Measurements from ENCODE around the gene OR8G1.
"Not testable (repeated sequence)": the region's sequence is repeated elsewhere in the genome, so short reads cannot be mapped to it uniquely, and the experiment has no call there.

OR8G1 gene

DNA sequence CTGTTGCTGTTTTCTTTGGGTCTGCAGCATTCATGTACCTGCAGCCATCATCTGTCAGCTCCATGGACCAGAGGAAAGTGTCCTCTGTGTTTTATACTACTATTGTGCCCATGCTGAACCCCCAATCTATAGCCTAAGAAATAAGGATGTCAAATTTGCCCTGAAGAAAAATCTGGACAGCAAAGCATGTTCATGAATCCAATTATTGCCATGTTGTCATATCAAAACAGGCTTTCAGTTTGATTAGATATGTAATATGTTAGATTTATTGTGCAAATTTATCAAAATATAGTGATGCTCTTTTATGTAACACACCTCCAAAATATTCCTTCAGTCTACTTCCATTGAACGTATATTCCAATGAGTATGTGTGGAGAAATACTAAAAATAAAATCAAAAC is 15.4 kb upstream of the OR8G1 start:
- Histone ChIP-seq H3K4me3 (no peak overlapping the region), H3K27ac (no peak overlapping the region)

GRCh38 chr11:124233376-124233775 is 7.5 kb upstream of the OR8G1 start:
- no peak overlapping the region for H3K4me3 ChIP-seq
- H3K27ac ChIP-seq = no peak overlapping the region

- no peak overlapping the region for H3K4me3 ChIP-seq
- no peak overlapping the region for H3K27ac ChIP-seq
These were observed 2.4 kb upstream of the OR8G1 start for GRCh38 chr11:124238512-124238911.

DNA sequence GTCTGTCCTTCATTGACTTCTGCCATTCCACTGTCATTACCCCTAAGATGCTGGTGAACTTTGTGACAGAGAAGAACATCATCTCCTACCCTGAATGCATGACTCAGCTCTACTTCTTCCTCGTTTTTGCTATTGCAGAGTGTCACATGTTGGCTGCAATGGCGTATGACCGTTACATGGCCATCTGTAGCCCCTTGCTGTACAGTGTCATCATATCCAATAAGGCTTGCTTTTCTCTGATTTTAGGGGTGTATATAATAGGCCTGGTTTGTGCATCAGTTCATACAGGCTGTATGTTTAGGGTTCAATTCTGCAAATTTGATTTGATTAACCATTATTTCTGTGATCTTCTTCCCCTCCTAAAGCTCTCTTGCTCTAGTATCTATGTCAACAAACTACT is 9.0 kb downstream of the OR8G1 start:
- H3K27ac ChIP-seq, H3K4me3 ChIP-seq: not testable (repeated sequence)

DNA sequence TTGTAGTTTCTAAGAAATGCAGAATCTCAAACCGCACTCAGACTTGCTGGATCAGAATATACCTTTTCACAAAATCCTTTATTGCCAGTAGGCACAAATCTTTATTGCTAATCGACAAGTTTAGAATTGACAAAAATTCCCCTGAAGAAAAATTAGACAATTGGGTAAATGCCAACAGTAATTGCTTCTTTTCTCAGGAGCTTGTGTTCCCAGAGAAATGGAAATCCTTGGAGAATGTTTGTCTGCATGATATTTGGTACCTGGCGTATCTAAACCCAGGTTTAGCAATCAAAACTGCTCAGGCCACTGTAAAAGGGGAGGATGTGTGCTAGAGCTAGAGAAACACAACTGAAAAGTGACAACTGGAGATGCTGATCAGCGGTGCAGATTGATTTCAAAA is 15.2 kb downstream of the OR8G1 start, which contains the start of gene OR8G5:
Gene OR8G5, plus strand, starts transcription at position 301 of the 400 bp plus-strand sequence. CDS start 8,556 bp downstream, outside the sequence.
- no peak within 1 kb of the TSS for H3K27ac ChIP-seq

GRCh38 chr11:124265041-124265440 is 24.1 kb downstream of the OR8G1 start:
- not testable (repeated sequence) for H3K4me3 ChIP-seq, H3K27ac ChIP-seq

More for the DNA sequence above, 15.2 kb downstream of the OR8G1 start, which contains the start of gene OR8G5:
- H3K4me3 ChIP-seq = no peak within 1 kb of the TSS

DNA sequence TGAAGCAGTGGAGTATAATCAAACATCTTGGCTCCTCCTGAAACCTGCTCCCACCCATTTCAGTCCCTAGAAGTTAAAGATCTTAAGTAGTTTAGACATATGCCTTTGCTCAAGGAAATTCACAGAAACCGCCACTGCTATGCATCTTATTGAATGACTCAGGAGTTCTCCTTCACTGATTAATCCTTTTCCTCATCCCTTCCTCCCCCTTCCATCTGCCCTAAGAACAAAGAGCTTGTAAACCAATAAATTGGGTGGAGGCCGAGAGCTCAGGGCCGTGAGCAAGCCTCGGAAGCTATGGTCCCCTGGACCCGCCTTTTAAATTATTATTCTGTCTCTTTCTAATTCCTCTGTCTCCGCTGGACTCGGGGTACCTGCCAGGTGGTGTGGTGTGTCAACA is 30.0 kb downstream of the OR8G1 start:
- not testable (repeated sequence) for H3K4me3 ChIP-seq, H3K27ac ChIP-seq

- no peak overlapping the region for H3K4me3 ChIP-seq
- H3K27ac ChIP-seq = no peak overlapping the region
These were observed 33.1 kb downstream of the OR8G1 start for GRCh38 chr11:124274000-124274399.

DNA sequence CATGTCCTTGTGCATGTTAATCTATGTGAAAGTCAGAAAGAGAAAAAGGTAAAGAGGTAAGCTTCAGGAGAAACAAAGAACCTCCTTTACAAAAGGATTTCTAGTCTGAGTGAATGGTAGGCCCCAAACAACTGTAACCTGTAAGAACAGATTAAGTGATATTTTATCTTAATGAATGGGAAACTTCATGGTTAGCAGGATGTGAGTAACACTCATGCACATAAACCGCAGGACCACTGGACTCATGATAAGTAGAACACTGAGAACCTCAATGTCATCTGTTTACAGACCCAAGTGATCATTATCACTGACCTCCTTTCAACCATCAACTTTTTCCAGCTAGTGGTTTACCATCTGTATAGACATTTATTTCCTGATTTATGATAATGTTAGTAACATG is 35.2 kb downstream of the OR8G1 start:
- no peak overlapping the region for H3K27ac ChIP-seq
- no peak overlapping the region for H3K4me3 ChIP-seq

GRCh38 chr11:124277207-124277606 is 36.3 kb downstream of the OR8G1 start:
- H3K27ac ChIP-seq = peak overlapping the region in 1 of 21 experiments; percentile 18
- no peak overlapping the region for H3K4me3 ChIP-seq

GRCh38 chr11:124277804-124278203 is 36.9 kb downstream of the OR8G1 start:
- H3K4me3 ChIP-seq = no peak overlapping the region
- H3K27ac ChIP-seq = no peak overlapping the region

DNA sequence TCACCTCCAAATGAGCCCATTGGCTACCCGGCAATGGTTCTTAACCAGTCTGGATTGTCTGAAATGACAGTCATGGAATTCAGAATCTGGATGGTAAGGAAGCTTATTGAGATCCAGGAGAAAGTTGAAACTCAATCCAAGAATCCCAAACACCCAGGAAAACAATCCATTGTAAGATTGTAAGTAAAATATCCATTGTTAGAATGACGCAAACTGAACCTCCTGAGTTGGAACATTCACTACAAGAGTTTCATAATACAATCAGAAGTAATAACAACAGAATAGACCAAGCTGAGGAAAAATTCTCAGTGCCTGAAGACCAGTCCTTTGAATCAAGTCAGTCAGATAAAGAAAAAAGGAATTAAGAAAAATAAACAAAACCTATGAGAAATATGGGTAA is 37.4 kb downstream of the OR8G1 start:
- no peak overlapping the region for H3K27ac ChIP-seq

GRCh38 chr11:124285610-124286344 is 44.9 kb downstream of the OR8G1 start:
- H3K27ac ChIP-seq = peak overlapping the region in 1 of 21 experiments; percentile 11
- no peak overlapping the region for H3K4me3 ChIP-seq

More for the DNA sequence above, 37.4 kb downstream of the OR8G1 start:
- no peak overlapping the region for H3K4me3 ChIP-seq

DNA sequence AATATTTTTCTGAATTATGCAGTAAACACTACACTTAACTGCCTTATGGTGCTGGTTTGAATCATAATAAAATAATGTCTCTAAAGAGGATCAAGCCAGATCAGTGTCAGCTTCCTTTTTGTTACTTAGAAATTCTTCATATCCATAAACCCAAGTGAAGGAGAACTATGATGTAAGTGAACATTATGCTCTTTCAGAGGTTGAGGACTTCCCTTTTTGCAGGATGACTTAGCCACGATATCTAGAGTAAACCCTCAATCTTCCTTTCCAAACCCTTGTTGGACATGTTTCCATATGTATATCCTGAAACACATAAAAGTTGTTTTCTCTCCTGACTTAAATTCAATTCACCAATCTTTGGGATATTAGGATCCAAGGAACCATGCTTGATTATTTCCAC is 53.8 kb downstream of the OR8G1 start:
- Histone ChIP-seq H3K4me3 (no peak overlapping the region), H3K27ac (no peak overlapping the region)

DNA sequence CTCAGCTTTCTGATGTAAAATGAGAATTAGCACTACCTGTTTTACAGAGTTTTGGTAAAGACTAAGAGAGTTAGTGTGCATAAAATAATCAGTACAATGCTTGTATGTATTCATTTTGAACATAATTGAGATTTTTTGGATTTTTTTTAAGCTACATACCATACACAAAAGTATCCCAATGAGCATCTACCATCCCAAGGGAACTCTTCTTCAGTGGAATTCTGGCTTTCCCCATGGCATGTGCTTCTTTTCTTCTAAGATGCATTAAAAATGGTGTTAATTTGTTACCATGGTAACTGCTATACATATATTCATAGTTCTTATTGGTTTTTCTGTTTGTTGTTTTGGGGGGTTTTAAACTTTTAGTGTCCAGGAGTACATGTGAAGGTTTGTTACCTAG is 55.1 kb downstream of the OR8G1 start:
- H3K27ac ChIP-seq = no peak overlapping the region
- no peak overlapping the region for H3K4me3 ChIP-seq

- no peak overlapping the region for H3K27ac ChIP-seq
- no peak overlapping the region for H3K4me3 ChIP-seq
These were observed 57.0 kb downstream of the OR8G1 start for GRCh38 chr11:124297921-124298320.

DNA sequence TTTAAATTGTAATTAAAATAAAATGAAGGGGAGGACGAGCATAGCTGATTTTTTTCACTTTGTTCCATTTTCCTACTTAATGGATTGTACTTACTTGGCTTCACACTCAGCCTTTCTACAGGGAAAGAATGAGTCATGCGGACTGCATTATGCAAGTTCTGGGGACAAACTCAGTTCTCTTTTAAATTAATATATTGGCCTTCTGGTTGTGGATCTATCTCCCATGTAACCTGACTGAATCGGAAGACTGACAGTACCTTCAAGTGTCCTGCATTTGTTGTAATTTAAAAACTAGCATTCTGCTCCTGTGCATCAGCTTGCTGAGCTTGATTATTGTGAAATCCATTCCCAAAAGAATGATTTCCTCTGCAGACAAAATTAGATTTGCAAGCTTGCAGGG is 60.7 kb downstream of the OR8G1 start:
- H3K27ac ChIP-seq = no peak overlapping the region
- no peak overlapping the region for H3K4me3 ChIP-seq

- H3K27ac ChIP-seq = no peak overlapping the region
- no peak overlapping the region for H3K4me3 ChIP-seq
These were observed 61.6 kb downstream of the OR8G1 start for GRCh38 chr11:124302347-124303125.

All from skin epidermis (tissue), 12 donors.